GM12875 (cell line): ENCODE results near the gene PP2D1.
A peak's percentile ranks its signal among the peaks of the same experiment; 100 is the strongest.
"Not testable (repeated sequence)": the region's sequence is repeated elsewhere in the genome, so short reads cannot be mapped to it uniquely, and the experiment has no call there.

Experiments used
- H3K4me3 ChIP-seq: one replicate; pipeline ENCODE4 v1.5.1; 2011; ENCODE audit warnings: low read depth, low read length, control low read depth
- CTCF ChIP-seq: IDR thresholded peaks from 2 replicates; pipeline ENCODE4 v1.5.1; 2011; ENCODE audit warnings: low read depth, mild to moderate bottlenecking, control low read depth, inconsistent platforms, low read length, moderate library complexity, borderline replicate concordance; ENCODE audit not compliant: insufficient read depth

Gene PP2D1

DNA sequence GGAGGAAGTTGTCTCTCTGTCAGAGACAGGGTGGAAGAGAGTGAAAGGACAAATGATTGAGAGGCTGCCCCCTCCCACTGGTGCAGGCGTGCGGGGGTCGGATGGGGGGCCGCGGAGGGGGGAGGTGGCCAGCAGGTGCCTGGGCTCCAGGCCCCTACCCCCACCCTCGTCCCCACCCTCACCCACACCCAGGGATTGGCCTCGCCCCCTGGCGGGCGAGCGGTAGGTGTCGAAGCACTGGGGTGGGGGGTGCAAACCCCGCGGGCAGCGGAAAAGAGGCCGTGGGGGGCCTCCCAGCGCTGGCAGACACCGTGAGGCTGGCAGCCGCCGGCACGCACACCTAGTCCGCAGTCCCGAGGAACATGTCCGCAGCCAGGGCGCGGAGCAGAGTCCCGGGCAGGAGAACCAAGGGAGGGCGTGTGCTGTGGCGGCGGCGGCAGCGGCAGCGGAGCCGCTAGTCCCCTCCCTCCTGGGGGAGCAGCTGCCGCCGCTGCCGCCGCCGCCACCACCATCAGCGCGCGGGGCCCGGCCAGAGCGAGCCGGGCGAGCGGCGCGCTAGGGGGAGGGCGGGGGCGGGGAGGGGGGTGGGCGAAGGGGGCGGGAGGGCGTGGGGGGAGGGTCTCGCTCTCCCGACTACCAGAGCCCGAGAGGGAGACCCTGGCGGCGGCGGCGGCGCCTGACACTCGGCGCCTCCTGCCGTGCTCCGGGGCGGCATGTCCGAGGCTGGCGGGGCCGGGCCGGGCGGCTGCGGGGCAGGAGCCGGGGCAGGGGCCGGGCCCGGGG, 27.9 kb upstream of the PP2D1 start, which contains the start of gene KAT2B:
Gene KAT2B, plus strand, starts transcription at position 682 of the 783 bp plus-strand sequence. Its CDS starts 32 bp downstream, at position 714.
- TF ChIP-seq CTCF = peak; percentile 68
- H3K4me3 ChIP-seq = peak within 1 kb of the TSS; percentile 69

GRCh38 chr3:20039466-20039764, 27.4 kb upstream of the PP2D1 start:
- peak overlapping the region; percentile 69 for H3K4me3 ChIP-seq
- no peak for TF ChIP-seq CTCF

GRCh38 chr3:20038699-20039465, 26.8 kb upstream of the PP2D1 start:
- no peak for TF ChIP-seq CTCF
- peak overlapping the region; percentile 40 for H3K4me3 ChIP-seq

DNA sequence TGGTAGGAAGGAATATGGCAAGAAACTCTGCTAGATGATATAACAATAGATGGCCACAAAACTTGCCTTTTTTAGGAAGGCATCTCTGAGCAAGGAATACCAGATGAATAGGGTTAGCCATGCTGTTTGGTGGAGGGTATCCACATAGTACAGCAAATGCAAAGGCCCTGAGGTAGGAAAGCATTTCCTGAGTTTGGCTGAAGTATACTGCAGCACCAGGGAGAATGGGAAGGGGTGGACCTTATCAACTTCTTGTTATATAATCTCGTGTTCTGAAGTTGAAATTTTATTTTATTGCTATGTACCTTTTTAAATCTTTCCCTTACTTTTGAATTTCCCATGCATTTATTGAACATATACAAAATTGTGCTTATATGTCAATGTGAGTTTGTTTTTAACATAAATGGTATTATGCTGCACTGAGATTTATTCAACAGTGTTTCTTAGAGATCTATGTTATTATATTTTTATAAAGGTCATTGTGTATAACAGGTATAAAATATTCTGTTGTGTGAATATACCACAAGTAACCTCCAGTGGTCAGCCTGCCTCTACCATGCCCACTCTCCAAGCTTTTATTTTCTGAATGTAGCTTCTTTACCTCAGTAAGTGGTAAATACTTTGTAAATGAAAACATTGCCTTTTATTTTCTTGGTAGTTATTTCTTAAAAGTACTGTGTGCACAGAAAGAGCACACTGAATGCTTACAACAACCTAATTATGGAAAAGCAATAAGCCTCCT, 25.4 kb upstream of the PP2D1 start:
- no peak for TF ChIP-seq CTCF
- H3K4me3 ChIP-seq = no peak overlapping the region

DNA sequence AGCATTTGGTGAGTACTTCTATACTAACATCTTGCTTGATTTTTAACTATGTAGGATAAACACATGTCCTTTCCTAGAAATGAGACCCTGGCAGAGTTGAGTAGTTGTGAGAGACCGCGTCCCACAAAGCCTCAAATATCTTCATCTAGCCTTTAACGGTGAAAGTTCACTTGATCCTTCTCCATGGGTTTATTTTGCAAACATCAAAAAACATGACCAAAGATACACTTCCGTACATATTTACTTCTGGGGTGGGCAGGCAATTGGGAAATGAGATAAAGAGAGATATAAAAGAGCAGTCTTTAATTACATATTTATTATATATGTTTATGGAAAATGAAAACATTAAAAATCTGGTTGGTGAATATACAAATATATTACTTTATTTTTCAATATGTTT, 23.0 kb upstream of the PP2D1 start:
- TF ChIP-seq CTCF = no peak
- H3K4me3 ChIP-seq = no peak overlapping the region

GRCh38 chr3:20031939-20032338, 19.9 kb upstream of the PP2D1 start:
- not testable (repeated sequence) for H3K4me3 ChIP-seq

- TF ChIP-seq CTCF = no peak
- no peak overlapping the region for H3K4me3 ChIP-seq
Measured at GRCh38 chr3:20028905-20029331, 16.9 kb upstream of the PP2D1 start.
